GDM1 (cell line): Measurements from ENCODE around the gene ZNF574.

Experiments used
- DNase-seq: peaks from one replicate; lab custom pipeline; 2025; lab: John Stamatoyannopoulos, UW

The ZNF574 gene

GRCh38 chr19:42054205-42054604, 21.8 kb upstream of the ZNF574 start:
- no peak for DNase-seq

GRCh38 chr19:42057846-42058245, 18.1 kb upstream of the ZNF574 start:
- no peak for DNase-seq

- DNase-seq, result no peak
These were observed 16.8 kb upstream of the ZNF574 start for GRCh38 chr19:42059196-42059595.

GRCh38 chr19:42060117-42060516, 15.8 kb upstream of the ZNF574 start:
- DNase-seq, result no peak

GRCh38 chr19:42062381-42062780, 13.6 kb upstream of the ZNF574 start:
- no peak for DNase-seq

GRCh38 chr19:42064432-42064831, 11.5 kb upstream of the ZNF574 start:
- no peak for DNase-seq

- no peak for DNase-seq
These were observed 10.9 kb upstream of the ZNF574 start for GRCh38 chr19:42065051-42065450.

- no peak for DNase-seq
These were observed 10.5 kb upstream of the ZNF574 start for GRCh38 chr19:42065511-42065910.

GRCh38 chr19:42066075-42066754, 9.8 kb upstream of the ZNF574 start:
- DNase-seq, result no peak

- DNase-seq, result no peak
These were observed 8.6 kb upstream of the ZNF574 start for GRCh38 chr19:42067315-42067888.

GRCh38 chr19:42068361-42068755, 7.6 kb upstream of the ZNF574 start:
- DNase-seq, result no peak

GRCh38 chr19:42068756-42069571, 7.0 kb upstream of the ZNF574 start:
- no peak for DNase-seq

- DNase-seq, result peak; percentile 15
These were observed 6.2 kb upstream of the ZNF574 start, which contains the start of gene GRIK5 for GRCh38 chr19:42069619-42070351. Gene GRIK5, minus strand, starts transcription at chr19:42070206. Its CDS starts 4,436 bp downstream, at chr19:42065770.

GRCh38 chr19:42071247-42071646, 4.7 kb upstream of the ZNF574 start:
- no peak for DNase-seq

- no peak for DNase-seq
These were observed 1.2 kb upstream of the ZNF574 start for GRCh38 chr19:42074513-42075363.

GRCh38 chr19:42075364-42075615, 676 bp upstream of the ZNF574 start:
- DNase-seq, result no peak

- no peak for DNase-seq
These were observed 496 bp downstream of the ZNF574 start for GRCh38 chr19:42076380-42076944.

- no peak for DNase-seq
These were observed 2.1 kb downstream of the ZNF574 start for GRCh38 chr19:42078058-42078457.

GRCh38 chr19:42078538-42079275, 2.7 kb downstream of the ZNF574 start:
- DNase-seq, result no peak

- DNase-seq, result no peak
These were observed 3.3 kb downstream of the ZNF574 start for GRCh38 chr19:42079276-42079669.
